Measurements from ENCODE around the gene NPAS1. TPM values are rescaled to one million over a fixed set of nuclear protein-coding genes. Genes with fewer than 3 reads are reported as not detected.
A peak's percentile ranks its signal among the peaks of the same experiment; 100 is the strongest.

Gene NPAS1
- total and polyA plus RNA-seq, 10 donors, result 0.85 to 6.3 (median 2.4) TPM

DNA sequence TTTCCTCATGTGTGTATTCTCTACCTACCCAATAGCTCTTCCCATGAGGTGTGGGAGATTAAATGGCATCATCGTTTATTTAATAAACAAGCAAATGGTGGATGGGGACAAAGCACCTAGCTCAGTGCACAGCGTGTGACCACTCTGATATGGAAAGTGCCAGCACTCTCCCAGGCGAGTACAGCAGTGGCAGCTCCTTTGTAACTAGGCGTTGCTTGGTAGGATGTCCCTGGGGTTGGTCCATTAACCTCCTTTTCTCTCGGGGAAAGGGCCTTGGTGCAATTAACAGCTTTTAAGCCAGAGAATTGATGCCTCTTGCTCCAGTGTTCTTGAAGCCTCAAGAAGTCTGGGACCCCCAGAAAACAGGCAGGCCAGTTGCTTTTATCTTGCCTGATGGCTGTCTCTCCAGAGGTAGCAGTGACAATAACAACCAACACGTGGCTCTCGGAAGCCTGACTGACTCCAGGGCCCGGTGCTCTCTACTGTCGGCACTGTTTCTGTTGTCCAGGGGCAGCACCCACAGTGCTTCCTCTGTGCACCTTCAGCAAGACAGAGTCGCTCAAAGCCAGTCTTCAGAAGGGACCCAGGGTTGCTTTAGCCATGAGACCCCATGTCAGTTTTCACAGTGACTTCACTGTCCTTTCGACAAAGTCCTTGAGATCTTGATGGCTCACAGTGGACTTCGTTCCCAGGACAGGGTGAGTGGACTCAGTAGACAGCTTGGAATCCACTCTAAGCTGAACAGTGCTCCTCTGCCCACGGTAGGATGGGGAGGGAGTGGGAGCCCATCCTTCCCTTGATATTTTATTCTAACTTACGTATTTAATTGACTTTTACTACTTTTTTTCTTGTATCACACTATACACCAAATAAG lies 33.9 kb upstream of the NPAS1 start:
- Histone ChIP-seq H3K27ac (no peak overlapping the region), H3K9me3 (no peaks in the 10 kb centered on the region), H3K4me1 (peaks cover 10 to 49% (median 39%) of the 10 kb centered on the region in 6 donors), H3K27me3 (replicated peaks in 1 of 7) (no peaks in the 10 kb centered on the region), H3K36me3 (peaks cover 0 to 39% (median 21%) of the 10 kb centered on the region in 6 donors), H3K4me3 (no peak overlapping the region)
- peak; percentile 51 for DNase-seq
- no peak for TF ChIP-seq POLR2AphosphoS5 (IDR thresholded peaks at IDR 0.05)
- intact Hi-C loops (cut with DNase I; ENCODE audit: low total_unique reads), result loop anchor here (5.0 kb wide), 1 partner anchor 123 kb away; the partner anchor contains the start of gene ARHGAP35
- WGBS, 5 donors, result 89 to 95% (median 92%) methylated on average over 14 of the region's 14 CpGs

DNA sequence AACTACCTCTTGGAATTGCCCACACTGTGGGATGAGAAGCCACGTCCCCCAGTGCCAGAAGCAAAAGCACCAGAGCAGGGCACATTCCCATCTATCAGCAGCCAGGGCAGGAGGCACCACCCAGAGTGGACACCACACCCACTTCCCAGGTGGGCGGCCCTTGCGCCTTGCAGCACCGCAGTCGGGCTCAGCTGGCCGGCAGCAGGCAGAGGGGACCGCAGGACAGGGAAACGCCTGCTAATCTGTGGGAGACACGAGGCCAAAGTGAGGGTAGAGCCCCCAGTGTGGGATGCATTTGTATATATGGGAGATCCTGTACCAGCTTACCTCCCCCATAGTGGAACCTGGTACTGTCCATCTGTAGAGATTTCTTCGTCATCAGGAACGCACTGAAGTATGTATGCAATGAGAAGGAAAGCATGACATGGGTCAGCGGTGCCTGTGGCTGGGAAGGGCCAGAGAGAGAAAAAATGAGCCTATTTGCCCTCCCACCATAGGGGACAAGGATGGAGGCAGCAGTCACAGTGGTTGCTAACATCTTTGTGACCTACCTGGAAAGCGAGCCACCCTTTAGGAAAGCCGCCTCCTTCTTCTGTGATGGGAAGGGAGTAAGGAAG lies 30.9 kb upstream of the NPAS1 start:
- H3K4me1 ChIP-seq, result peaks cover 19 to 57% (median 45%) of the 10 kb centered on the region in 6 donors
- WGBS, 5 donors, result 92 to 93% (median 92%) methylated on average over 11 to 14 of the region's 14 CpGs

GRCh38 chr19:46990991-46991676 lies 28.5 kb upstream of the NPAS1 start:
- peaks cover 0 to 82% (median 44%) of the 10 kb centered on the region in 6 donors for H3K36me3 ChIP-seq
- WGBS, 5 donors, result 9 to 22% (median 12%) methylated on average over 15 to 19 of the region's 19 CpGs
- H3K27me3 ChIP-seq (replicated peaks in 1 of 7), result no peaks in the 10 kb centered on the region
- intact Hi-C loops (cut with DNase I; ENCODE audit: low total_unique reads), result no loop called here
- H3K4me1 ChIP-seq, result peaks cover 18 to 60% (median 37%) of the 10 kb centered on the region in 6 donors
- DNase-seq, result peak; percentile 85
- TF ChIP-seq POLR2AphosphoS5 (IDR thresholded peaks at IDR 0.05) (peak in 2 of 3 donors; percentile 79 to 80), POLR2A (IDR thresholded peaks at IDR 0.05) (no peak)
- TF ChIP-seq, protein P1, sequence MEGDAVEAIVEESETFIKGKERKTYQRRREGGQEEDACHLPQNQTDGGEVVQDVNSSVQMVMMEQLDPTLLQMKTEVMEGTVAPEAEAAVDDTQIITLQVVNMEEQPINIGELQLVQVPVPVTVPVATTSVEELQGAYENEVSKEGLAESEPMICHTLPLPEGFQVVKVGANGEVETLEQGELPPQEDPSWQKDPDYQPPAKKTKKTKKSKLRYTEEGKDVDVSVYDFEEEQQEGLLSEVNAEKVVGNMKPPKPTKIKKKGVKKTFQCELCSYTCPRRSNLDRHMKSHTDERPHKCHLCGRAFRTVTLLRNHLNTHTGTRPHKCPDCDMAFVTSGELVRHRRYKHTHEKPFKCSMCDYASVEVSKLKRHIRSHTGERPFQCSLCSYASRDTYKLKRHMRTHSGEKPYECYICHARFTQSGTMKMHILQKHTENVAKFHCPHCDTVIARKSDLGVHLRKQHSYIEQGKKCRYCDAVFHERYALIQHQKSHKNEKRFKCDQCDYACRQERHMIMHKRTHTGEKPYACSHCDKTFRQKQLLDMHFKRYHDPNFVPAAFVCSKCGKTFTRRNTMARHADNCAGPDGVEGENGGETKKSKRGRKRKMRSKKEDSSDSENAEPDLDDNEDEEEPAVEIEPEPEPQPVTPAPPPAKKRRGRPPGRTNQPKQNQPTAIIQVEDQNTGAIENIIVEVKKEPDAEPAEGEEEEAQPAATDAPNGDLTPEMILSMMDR (IDR thresholded peaks at IDR 0.05 in 8 of 11, conservative IDR thresholded peaks at IDR 0.05 in 3 of 11), result peak; percentile 47 to 86 (median 77)
- no peaks in the 10 kb centered on the region for H3K9me3 ChIP-seq
- H3K4me3 ChIP-seq, result no peak overlapping the region
- H3K27ac ChIP-seq, result peak overlapping the region in 7 of 8 donors; percentile 36 to 80 (median 72)

More for the DNA sequence above, 30.9 kb upstream of the NPAS1 start:
- H3K27ac ChIP-seq, result no peak overlapping the region
- peaks cover 0 to 65% (median 36%) of the 10 kb centered on the region in 6 donors for H3K36me3 ChIP-seq
- intact Hi-C loops (cut with DNase I; ENCODE audit: low total_unique reads), result loop anchor here (5.0 kb wide), 1 partner anchor 126 kb away; the partner anchor contains the start of gene ARHGAP35
- H3K27me3 ChIP-seq (replicated peaks in 1 of 7), result no peaks in the 10 kb centered on the region
- peak in 1 of 3 donors; percentile 17 for TF ChIP-seq POLR2AphosphoS5 (IDR thresholded peaks at IDR 0.05)
- TF ChIP-seq POLR2A (IDR thresholded peaks at IDR 0.05), result no peak
- TF ChIP-seq, protein P1 (IDR thresholded peaks at IDR 0.05 in 8 of 11, conservative IDR thresholded peaks at IDR 0.05 in 3 of 11), result no peak
- DNase-seq, result no peak
- no peaks in the 10 kb centered on the region for H3K9me3 ChIP-seq
- no peak overlapping the region for H3K4me3 ChIP-seq

DNA sequence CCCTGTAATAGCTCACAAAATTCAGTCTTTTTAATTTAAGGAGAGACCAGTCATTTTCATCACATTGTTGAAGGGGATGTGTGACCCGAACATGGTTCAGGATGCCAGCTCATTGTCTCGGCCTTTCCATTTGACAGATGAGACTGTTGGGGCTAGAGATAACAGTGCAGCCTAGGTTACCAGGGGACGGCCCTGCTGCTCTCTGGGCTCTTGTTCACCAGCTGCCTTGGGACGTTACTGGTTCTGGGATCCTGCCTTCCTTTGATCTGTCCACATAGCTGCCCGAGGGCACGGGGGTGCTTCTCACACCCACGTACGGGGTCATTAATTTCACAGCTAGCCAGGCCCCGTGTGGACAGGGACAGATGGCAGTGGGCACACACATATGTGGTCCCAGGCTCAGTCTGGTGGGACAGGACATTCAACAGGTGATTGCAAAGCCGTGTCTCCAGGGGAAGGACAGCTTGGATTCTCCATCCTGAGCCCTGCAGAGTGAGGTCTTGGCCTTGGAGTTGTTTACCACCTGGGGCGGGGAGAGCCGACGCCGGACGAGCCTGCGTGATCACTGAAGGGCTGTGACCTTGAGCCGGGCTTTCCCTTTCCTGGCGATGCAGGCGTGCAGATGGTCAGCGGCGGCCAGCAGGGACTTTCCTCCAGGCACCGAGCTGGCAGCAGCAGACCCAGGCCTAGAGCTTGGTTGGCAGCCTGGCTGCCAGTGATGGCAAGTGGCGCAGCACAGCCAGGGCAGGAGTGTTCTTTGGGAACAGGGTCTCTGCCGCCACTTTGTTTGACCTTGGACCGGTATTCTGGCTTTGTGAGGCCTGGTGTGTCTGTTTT lies 26.7 kb upstream of the NPAS1 start:
- peak; percentile 82 for DNase-seq
- intact Hi-C loops (cut with DNase I; ENCODE audit: low total_unique reads), result no loop called here

More for the DNA sequence above, 26.7 kb upstream of the NPAS1 start:
- Histone ChIP-seq H3K36me3 (peaks cover 0 to 96% (median 54%) of the 10 kb centered on the region in 6 donors), H3K27me3 (replicated peaks in 1 of 7) (no peaks in the 10 kb centered on the region), H3K4me3 (no peak overlapping the region), H3K27ac (peak overlapping the region; percentile 29 to 80 (median 60)), H3K9me3 (no peaks in the 10 kb centered on the region), H3K4me1 (peaks cover 18 to 60% (median 37%) of the 10 kb centered on the region in 6 donors)
- TF ChIP-seq, protein P1 (IDR thresholded peaks at IDR 0.05 in 8 of 11, conservative IDR thresholded peaks at IDR 0.05 in 3 of 11), result peak in 1 of 11 experiments; percentile 5
- TF ChIP-seq POLR2AphosphoS5 (IDR thresholded peaks at IDR 0.05) (peak; percentile 57 to 82 (median 81)), POLR2A (IDR thresholded peaks at IDR 0.05) (no peak)
- WGBS, 5 donors, result 64 to 91% (median 76%) methylated on average over 11 to 25 of the region's 25 CpGs
